ENCODE measurements around the gene PPP4C.
A peak's percentile ranks its signal among the peaks of the same experiment; 100 is the strongest.

PPP4C gene

GRCh38 chr16:30068333-30068732 lies 7.5 kb upstream of the PPP4C start:
- H3K36me3 ChIP-seq (ENCODE audit: control insufficient read depth, insufficient read depth, low read length): peaks cover 57% of the 10 kb centered on the region

DNA sequence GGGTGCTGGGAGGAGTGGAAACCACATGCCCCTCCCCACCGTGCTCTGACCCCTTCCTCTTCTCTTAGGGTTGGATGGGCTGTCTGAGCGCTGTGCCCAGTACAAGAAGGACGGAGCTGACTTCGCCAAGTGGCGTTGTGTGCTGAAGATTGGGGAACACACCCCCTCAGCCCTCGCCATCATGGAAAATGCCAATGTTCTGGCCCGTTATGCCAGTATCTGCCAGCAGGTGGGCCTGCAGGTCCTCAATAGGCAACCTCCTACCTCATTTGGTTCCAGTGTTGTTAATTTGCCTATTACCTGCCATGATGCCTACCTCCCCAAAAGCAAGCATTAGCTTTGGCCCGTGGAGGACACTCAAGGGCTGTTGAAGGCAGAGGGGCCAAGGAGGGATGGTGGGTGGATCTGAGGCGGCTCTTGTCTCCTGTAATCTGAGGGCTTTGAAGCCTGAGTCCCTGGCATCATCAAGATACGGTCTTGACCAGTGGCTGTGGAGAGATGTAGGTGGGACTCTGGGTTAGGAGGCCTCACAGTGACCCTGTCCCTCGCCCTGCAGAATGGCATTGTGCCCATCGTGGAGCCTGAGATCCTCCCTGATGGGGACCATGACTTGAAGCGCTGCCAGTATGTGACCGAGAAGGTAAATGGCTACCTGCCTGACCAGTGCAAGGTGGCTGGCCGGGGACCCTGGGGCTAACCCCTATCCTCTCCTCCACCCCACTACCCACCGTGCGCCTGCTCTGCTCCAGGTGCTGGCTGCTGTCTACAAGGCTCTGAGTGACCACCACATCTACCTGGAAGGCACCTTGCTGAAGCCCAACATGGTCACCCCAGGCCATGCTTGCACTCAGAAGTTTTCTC lies 6.8 kb upstream of the PPP4C start:
- Histone ChIP-seq H3K4me3 (ENCODE audit: low read depth, low read length) (no peak overlapping the region), H3K36me3 (ENCODE audit: control insufficient read depth, insufficient read depth, low read length) (peaks cover 57% of the 10 kb centered on the region), H3K9me3 (ENCODE audit: control insufficient read depth, insufficient read depth, low read length) (no peaks in the 10 kb centered on the region), H3K9ac (ENCODE audit: low read depth, low read length) (no peak overlapping the region), H3K27me3 (ENCODE audit: control insufficient read depth, insufficient read depth, low read length) (no peaks in the 10 kb centered on the region), H3K27ac (ENCODE audit: low read depth, low read length) (peak overlapping the region; percentile 7), H3K4me1 (ENCODE audit: control insufficient read depth, insufficient read depth, low read length) (peaks cover 6% of the 10 kb centered on the region)

More at GRCh38 chr16:30068333-30068732, 7.5 kb upstream of the PPP4C start:
- no peak overlapping the region for H3K4me3 ChIP-seq (ENCODE audit: low read depth, low read length)
- no peak overlapping the region for H3K27ac ChIP-seq (ENCODE audit: low read depth, low read length)
- H3K9me3 ChIP-seq (ENCODE audit: control insufficient read depth, insufficient read depth, low read length): no peaks in the 10 kb centered on the region
- H3K27me3 ChIP-seq (ENCODE audit: control insufficient read depth, insufficient read depth, low read length): no peaks in the 10 kb centered on the region
- no peak overlapping the region for H3K9ac ChIP-seq (ENCODE audit: low read depth, low read length)
- H3K4me1 ChIP-seq (ENCODE audit: control insufficient read depth, insufficient read depth, low read length): peaks cover 12% of the 10 kb centered on the region

DNA sequence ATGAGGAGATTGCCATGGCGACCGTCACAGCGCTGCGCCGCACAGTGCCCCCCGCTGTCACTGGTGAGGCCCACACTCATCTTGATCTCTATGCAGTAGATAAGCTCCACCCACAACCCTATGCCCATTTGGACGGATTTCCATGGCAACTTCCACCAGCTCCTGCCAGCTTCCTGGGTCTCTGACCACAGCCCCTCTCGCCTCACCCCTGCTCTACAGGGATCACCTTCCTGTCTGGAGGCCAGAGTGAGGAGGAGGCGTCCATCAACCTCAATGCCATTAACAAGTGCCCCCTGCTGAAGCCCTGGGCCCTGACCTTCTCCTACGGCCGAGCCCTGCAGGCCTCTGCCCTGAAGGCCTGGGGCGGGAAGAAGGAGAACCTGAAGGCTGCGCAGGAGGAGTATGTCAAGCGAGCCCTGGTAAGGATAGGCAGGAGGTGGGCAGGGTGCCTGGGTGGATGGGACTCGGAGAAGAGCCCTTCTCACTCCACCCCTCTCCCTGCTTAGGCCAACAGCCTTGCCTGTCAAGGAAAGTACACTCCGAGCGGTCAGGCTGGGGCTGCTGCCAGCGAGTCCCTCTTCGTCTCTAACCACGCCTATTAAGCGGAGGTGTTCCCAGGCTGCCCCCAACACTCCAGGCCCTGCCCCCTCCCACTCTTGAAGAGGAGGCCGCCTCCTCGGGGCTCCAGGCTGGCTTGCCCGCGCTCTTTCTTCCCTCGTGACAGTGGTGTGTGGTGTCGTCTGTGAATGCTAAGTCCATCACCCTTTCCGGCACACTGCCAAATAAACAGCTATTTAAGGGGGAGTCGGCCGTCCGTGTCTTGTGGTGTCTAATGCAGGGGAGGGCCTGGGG lies 6.0 kb upstream of the PPP4C start:
- Histone ChIP-seq H3K9ac (ENCODE audit: low read depth, low read length) (no peak overlapping the region), H3K4me1 (ENCODE audit: control insufficient read depth, insufficient read depth, low read length) (peaks cover 6% of the 10 kb centered on the region), H3K36me3 (ENCODE audit: control insufficient read depth, insufficient read depth, low read length) (peaks cover 57% of the 10 kb centered on the region), H3K9me3 (ENCODE audit: control insufficient read depth, insufficient read depth, low read length) (no peaks in the 10 kb centered on the region), H3K27ac (ENCODE audit: low read depth, low read length) (no peak overlapping the region), H3K27me3 (ENCODE audit: control insufficient read depth, insufficient read depth, low read length) (no peaks in the 10 kb centered on the region), H3K4me3 (ENCODE audit: low read depth, low read length) (no peak overlapping the region)

GRCh38 chr16:30070490-30070889 lies 5.3 kb upstream of the PPP4C start:
- Histone ChIP-seq H3K27ac (ENCODE audit: low read depth, low read length) (no peak overlapping the region), H3K27me3 (ENCODE audit: control insufficient read depth, insufficient read depth, low read length) (no peaks in the 10 kb centered on the region), H3K4me3 (ENCODE audit: low read depth, low read length) (no peak overlapping the region), H3K4me1 (ENCODE audit: control insufficient read depth, insufficient read depth, low read length) (peaks cover 6% of the 10 kb centered on the region), H3K36me3 (ENCODE audit: control insufficient read depth, insufficient read depth, low read length) (peaks cover 57% of the 10 kb centered on the region), H3K9me3 (ENCODE audit: control insufficient read depth, insufficient read depth, low read length) (no peaks in the 10 kb centered on the region), H3K9ac (ENCODE audit: low read depth, low read length) (no peak overlapping the region)

DNA sequence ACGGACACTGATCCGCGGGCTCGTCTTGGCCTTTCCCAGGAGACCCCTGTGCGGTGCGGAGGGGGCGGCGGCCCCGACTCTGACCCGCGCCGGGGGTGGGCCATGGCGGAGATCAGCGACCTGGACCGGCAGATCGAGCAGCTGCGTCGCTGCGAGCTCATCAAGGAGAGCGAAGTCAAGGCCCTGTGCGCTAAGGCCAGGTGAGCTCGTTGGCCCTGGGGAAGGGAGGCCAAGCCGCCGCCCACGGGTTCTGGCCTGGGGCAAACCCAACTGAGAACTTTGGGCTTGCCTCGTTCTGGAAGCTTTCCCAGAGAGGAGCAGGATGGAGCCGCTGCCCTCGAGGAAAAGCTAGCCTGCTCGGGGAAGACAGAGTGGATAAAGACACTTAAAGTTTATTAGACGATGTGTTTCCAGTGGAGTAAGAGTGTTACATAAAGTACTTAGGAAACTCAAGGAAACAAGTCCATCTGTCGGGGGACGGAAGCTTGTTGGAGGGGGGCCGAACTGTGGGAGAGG lies 540 bp downstream of the PPP4C start:
- peak overlapping the region; percentile 92 for H3K27ac ChIP-seq (ENCODE audit: low read depth, low read length)
- H3K27me3 ChIP-seq (ENCODE audit: control insufficient read depth, insufficient read depth, low read length): no peaks in the 10 kb centered on the region
- peaks cover 49% of the 10 kb centered on the region for H3K36me3 ChIP-seq (ENCODE audit: control insufficient read depth, insufficient read depth, low read length)
- no peaks in the 10 kb centered on the region; the same call in 1 of the 2 replicates for H3K4me1 ChIP-seq (ENCODE audit: control insufficient read depth, insufficient read depth, low read length)
- no peaks in the 10 kb centered on the region for H3K9me3 ChIP-seq (ENCODE audit: control insufficient read depth, insufficient read depth, low read length)
- H3K4me3 ChIP-seq (ENCODE audit: low read depth, low read length): peak overlapping the region; percentile 98
- H3K9ac ChIP-seq (ENCODE audit: low read depth, low read length): peak overlapping the region; percentile 84

DNA sequence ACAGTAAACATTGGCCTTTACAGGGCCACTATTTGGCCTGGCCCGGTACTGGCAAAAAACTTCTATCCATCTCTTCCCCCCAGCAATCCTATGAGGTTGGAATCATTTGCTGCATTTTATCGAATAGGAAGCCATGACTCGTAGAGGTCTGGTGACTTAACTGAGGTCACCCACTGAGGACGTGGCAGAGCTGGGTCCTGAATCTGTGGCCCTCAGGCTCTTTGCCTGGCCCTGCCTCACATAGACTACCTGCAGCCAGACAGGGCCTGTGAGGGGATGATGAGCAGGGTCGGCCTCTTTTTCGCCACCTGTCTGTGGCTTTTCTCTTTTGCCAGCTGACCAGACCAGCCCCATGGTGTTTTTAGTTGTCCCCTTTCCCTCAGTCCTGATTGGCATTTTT lies 1.9 kb downstream of the PPP4C start:
- Histone ChIP-seq H3K4me1 (ENCODE audit: control insufficient read depth, insufficient read depth, low read length) (no peaks in the 10 kb centered on the region; the same call in 1 of the 2 replicates), H3K9me3 (ENCODE audit: control insufficient read depth, insufficient read depth, low read length) (no peaks in the 10 kb centered on the region), H3K36me3 (ENCODE audit: control insufficient read depth, insufficient read depth, low read length) (peaks cover 47% of the 10 kb centered on the region), H3K9ac (ENCODE audit: low read depth, low read length) (no peak overlapping the region), H3K27ac (ENCODE audit: low read depth, low read length) (no peak overlapping the region), H3K4me3 (ENCODE audit: low read depth, low read length) (no peak overlapping the region), H3K27me3 (ENCODE audit: control insufficient read depth, insufficient read depth, low read length) (no peaks in the 10 kb centered on the region)

DNA sequence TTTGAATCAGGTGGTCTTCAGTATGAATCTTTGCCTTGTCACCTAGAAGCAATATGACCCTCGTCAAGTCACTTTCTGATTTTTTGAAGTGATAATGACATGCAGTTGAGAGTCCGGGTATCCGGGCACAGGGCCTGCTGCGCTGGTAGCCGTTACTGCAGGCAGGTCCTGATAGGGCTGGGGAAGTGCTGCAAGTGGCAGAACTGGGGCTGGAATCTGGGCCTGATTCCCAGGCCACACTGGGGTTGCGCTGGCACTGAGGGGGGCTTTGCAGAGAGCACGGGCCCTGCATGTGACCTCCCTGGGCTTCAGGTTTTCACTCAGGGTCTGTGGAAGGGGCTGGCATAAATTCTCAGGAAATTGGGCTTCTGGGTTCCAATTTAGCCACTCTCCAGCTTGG lies 3.0 kb downstream of the PPP4C start:
- H3K9me3 ChIP-seq (ENCODE audit: control insufficient read depth, insufficient read depth, low read length): no peaks in the 10 kb centered on the region
- H3K36me3 ChIP-seq (ENCODE audit: control insufficient read depth, insufficient read depth, low read length): peaks cover 58% of the 10 kb centered on the region
- no peaks in the 10 kb centered on the region; the same call in 1 of the 2 replicates for H3K4me1 ChIP-seq (ENCODE audit: control insufficient read depth, insufficient read depth, low read length)
- no peak overlapping the region for H3K9ac ChIP-seq (ENCODE audit: low read depth, low read length)
- H3K4me3 ChIP-seq (ENCODE audit: low read depth, low read length): no peak overlapping the region
- no peak overlapping the region for H3K27ac ChIP-seq (ENCODE audit: low read depth, low read length)
- H3K27me3 ChIP-seq (ENCODE audit: control insufficient read depth, insufficient read depth, low read length): no peaks in the 10 kb centered on the region

DNA sequence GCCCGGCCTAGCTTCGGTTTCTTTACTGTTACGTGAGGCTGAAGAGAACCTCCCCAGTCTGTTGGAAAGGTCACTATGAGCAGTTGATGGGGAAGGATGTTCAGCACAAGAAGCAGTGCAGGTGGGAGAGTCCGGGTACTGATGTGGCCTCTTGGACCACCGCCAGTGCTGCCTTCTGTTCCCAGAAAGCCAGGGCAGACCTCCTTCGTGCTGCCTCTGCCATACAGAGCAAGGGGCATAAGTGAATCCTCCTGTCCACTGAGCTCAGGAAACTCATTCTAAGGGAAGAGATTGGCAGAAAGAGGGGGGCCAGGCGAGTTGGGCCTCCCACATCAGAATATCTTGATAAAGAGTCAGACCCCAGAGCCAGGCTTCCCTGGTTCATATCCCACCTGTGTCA lies 3.7 kb downstream of the PPP4C start:
- Histone ChIP-seq H3K36me3 (ENCODE audit: control insufficient read depth, insufficient read depth, low read length) (peaks cover 65% of the 10 kb centered on the region), H3K27me3 (ENCODE audit: control insufficient read depth, insufficient read depth, low read length) (no peaks in the 10 kb centered on the region), H3K9me3 (ENCODE audit: control insufficient read depth, insufficient read depth, low read length) (no peaks in the 10 kb centered on the region), H3K4me3 (ENCODE audit: low read depth, low read length) (no peak overlapping the region), H3K4me1 (ENCODE audit: control insufficient read depth, insufficient read depth, low read length) (no peaks in the 10 kb centered on the region; the same call in 1 of the 2 replicates), H3K9ac (ENCODE audit: low read depth, low read length) (no peak overlapping the region), H3K27ac (ENCODE audit: low read depth, low read length) (no peak overlapping the region)

DNA sequence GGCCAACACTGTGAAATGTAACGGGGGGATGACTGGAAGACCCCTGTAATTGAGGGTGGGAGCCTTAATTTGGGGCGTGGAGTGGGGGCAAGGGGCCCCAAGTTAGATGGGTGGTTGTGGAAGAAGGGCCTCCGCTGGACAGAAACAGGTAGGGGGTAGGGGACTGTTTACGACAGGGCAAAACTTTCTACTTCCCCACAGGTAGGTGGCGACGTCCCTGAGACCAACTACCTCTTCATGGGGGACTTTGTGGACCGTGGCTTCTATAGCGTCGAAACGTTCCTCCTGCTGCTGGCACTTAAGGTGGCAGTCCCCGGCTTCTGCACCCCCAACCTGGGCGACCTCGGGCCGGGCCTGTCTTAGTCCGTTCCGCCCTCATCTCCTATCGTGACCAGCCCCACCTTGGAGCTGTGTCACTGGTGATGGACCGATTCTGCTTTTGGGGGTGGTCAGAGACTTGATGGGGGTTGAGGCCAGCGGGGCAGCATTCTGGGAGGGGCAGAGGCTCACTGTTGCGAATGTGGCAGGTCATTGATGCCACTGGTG lies 6.8 kb downstream of the PPP4C start:
- Histone ChIP-seq H3K4me3 (ENCODE audit: low read depth, low read length) (no peak overlapping the region), H3K27ac (ENCODE audit: low read depth, low read length) (no peak overlapping the region), H3K27me3 (ENCODE audit: control insufficient read depth, insufficient read depth, low read length) (no peaks in the 10 kb centered on the region), H3K36me3 (ENCODE audit: control insufficient read depth, insufficient read depth, low read length) (peaks cover 74% of the 10 kb centered on the region), H3K9me3 (ENCODE audit: control insufficient read depth, insufficient read depth, low read length) (no peaks in the 10 kb centered on the region), H3K9ac (ENCODE audit: low read depth, low read length) (no peak overlapping the region), H3K4me1 (ENCODE audit: control insufficient read depth, insufficient read depth, low read length) (no peaks in the 10 kb centered on the region)

DNA sequence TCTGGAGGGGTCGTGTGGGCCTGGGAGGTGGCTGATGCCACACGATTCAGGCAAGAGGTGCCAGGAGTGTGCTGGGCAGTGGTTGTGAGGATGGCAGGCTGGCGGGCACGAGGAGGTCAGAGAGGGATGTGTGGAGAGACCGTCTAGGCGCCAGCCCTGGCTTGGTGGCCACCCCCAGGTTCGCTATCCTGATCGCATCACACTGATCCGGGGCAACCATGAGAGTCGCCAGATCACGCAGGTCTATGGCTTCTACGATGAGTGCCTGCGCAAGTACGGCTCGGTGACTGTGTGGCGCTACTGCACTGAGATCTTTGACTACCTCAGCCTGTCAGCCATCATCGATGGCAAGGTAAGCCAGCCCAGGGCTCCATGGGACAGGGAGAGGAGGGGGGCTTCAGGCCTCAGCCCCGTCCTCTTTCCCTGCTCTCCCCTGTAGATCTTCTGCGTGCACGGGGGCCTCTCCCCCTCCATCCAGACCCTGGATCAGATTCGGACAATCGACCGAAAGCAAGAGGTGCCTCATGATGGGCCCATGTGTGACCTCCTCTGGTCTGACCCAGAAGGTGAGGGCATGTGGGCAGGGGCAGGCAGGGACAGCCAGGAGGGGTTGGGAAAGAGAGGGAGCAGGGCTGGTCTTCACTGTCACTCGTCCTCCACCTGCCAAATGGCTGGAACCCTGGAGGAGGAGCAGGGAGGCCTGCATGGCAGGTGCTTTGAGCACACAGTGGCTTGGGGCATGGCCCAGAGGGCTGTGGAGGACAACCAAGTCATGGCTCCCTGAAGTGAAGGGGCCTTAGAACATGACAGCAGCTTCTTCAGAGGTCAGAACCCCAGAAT lies 7.6 kb downstream of the PPP4C start:
- H3K4me3 ChIP-seq (ENCODE audit: low read depth, low read length): no peak overlapping the region
- H3K27me3 ChIP-seq (ENCODE audit: control insufficient read depth, insufficient read depth, low read length): no peaks in the 10 kb centered on the region
- H3K4me1 ChIP-seq (ENCODE audit: control insufficient read depth, insufficient read depth, low read length): no peaks in the 10 kb centered on the region
- H3K27ac ChIP-seq (ENCODE audit: low read depth, low read length): no peak overlapping the region
- H3K36me3 ChIP-seq (ENCODE audit: control insufficient read depth, insufficient read depth, low read length): peaks cover 65% of the 10 kb centered on the region
- H3K9ac ChIP-seq (ENCODE audit: low read depth, low read length): no peak overlapping the region
- no peaks in the 10 kb centered on the region for H3K9me3 ChIP-seq (ENCODE audit: control insufficient read depth, insufficient read depth, low read length)
